ENCODE measurements around the gene ZFP69. TPM values are rescaled to one million over a fixed set of nuclear protein-coding genes. Genes with fewer than 3 reads are reported as not detected.

The ZFP69 gene
- total RNA-seq, 1 donor from 2014 or later, result 3.2 TPM

GRCh38 chr1:40508375-40509341 lies 31.6 kb downstream of the ZFP69 start, which contains the start of gene EXO5:
Gene EXO5, plus strand, starts transcription at chr1:40508767. Its CDS starts 5,778 bp downstream, at chr1:40514545.
- DNase-seq (ENCODE audit: low read depth), result peak; percentile 36

DNA sequence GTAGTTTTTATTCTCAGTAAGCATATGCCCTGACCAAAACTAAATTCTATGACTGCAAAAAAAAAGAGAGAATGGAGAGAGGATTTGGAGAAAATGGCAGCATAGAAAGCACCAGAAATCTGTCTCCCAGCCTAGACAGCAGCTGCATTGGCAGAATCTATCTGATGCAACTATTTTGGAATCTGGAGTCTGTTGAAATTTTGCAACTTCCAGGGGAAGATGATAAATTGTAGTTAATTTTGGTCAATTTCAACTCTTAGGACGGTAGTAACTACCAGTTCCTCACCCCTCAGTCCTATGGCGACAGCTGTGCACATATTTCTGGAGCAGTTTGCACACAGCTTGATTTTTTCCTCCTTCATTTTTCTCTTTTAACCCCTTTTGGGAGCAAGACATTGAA lies 42.4 kb downstream of the ZFP69 start:
- DNase-seq (ENCODE audit: low read depth), result no peak

DNA sequence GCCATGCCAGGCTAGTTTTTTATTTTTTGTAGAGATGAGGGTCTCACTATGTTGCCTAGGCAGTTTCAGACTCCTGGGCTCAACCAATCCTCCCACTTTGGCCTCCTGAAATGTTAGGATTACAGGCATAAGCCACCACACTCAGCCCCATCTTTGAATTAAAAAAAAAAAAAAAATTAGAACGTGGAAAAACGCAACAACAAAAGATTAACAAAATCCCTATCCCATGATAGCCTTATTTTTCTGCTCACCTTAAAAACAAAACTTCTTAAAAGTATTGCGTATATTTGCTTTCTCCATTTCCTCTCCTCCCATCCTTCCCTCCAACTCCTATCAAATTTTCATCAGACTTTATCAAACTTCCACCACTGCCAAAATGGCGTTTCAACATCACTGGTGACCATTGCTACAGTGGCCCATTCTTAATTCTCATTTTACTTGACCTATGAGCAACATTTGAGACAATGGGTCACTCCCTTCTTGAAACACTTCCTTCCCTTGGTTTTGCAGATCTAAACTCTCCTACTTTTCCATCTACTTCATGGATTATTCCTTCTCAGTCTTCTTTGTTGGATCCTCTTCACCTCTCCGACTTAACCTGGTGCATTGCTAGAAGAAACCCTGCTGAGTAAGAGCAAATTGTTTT lies 53.8 kb downstream of the ZFP69 start:
- no peak for DNase-seq (ENCODE audit: low read depth)

- DNase-seq (ENCODE audit: low read depth), result peak; percentile 94
These were observed 54.4 kb downstream of the ZFP69 start, which contains the start of gene ZNF684 for GRCh38 chr1:40531381-40532061. Gene ZNF684, plus strand, starts transcription at chr1:40531637. Its CDS starts 1,530 bp downstream, at chr1:40533167.

- no peak for DNase-seq (ENCODE audit: low read depth)
These were observed 54.9 kb downstream of the ZFP69 start for GRCh38 chr1:40532062-40532389.

- peak; percentile 72 for DNase-seq (ENCODE audit: low read depth)
These were observed 55.8 kb downstream of the ZFP69 start for GRCh38 chr1:40532844-40533424.

DNA sequence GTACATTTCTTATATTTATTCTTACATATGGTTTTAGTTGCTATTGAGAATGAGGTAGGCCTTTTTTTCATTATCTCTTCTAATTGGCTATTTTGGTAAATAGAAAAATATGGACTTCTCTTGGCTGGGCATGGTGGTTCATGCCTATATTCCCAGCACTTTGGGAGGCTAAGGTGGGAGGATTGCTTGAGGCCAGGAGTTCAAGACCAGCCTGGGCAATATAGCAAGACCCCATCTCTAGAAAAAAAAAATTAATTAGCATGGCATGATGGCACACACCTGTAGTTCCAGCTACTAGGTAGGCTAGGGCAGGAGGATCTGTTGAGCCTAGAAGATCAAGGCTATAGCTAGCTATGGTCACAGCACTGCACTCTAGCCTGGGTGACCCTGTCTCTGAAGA lies 57.5 kb downstream of the ZFP69 start:
- no peak for DNase-seq (ENCODE audit: low read depth)

DNA sequence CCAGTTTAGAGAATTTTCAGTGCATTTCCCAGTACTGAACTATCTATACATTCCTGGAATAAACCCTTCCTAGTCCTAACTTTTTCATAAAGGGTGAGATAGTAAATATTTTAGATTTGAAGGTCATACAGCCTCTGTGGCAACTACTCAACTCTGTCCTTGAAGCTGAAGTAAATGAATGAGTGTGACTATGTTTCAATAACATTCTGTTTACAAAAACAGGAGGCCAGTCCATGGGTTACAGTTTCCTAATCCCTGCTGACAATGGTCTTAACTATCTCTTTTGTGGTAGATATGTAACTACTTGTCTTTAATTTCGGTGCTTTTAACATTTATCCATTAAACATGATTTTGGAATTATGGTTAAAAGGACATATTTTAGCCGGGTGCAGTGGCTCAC lies 58.6 kb downstream of the ZFP69 start:
- DNase-seq (ENCODE audit: low read depth), result no peak

DNA sequence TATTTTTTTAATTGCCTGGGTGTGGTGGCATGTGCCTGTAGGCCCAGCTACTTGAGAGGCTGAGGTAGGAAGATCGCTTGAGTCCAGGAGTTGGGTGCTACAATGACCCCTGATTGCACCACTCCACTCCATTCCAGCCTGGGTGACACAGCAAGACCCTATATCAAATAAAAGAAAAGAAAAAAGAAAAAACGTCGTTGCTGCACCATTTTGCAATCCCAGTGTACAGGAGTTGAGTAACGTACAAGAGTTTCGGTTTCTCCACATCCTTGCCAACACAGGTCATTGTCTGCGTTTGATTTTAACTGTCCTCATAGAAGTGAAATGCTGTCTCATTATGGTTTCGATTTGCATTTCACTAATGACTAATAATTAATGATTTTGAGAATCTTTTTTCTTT lies 62.2 kb downstream of the ZFP69 start:
- DNase-seq (ENCODE audit: low read depth), result no peak

Other genes starting within 250 kb of the ZFP69 start
- gene TMCO2, start 229.4 kb upstream of the ZFP69 start, total RNA-seq, result not detected in 2 replicates
- gene ZMPSTE24, start 219.1 kb upstream of the ZFP69 start, total RNA-seq, result 88.9 and 140 TPM in 2 replicates
- gene COL9A2, start 160.0 kb upstream of the ZFP69 start, total RNA-seq, result 4.2 and 7.5 TPM in 2 replicates
- 5.6 and 11.5 TPM in 2 replicates for gene SMAP2, start 103.6 kb upstream of the ZFP69 start, total RNA-seq
- gene ZFP69B, start 26.8 kb upstream of the ZFP69 start, total RNA-seq, result 1.2 and 4.9 TPM in 2 replicates
- gene EXO5, start 31.5 kb downstream of the ZFP69 start, total RNA-seq, result 8.3 and 12.0 TPM in 2 replicates
- 2.4 and 11.0 TPM in 2 replicates for gene ZNF684, start 54.3 kb downstream of the ZFP69 start, total RNA-seq
- 6.7 and 12.5 TPM in 2 replicates for gene RIMS3, start 188.4 kb downstream of the ZFP69 start, total RNA-seq
- 18.6 and 40.4 TPM in 2 replicates for gene NFYC, start 214.4 kb downstream of the ZFP69 start, total RNA-seq